HG02759 (cell line): ENCODE results near the gene MRPS15.

Source experiments
- ATAC-seq: cut with Tn5 transposase; IDR thresholded peaks from one replicate; pipeline ENCODE4 v1.9.1; 2021; ENCODE audit warnings: mild to moderate bottlenecking, moderate library complexity; ENCODE audit not compliant: unreplicated experiment

Gene MRPS15

DNA sequence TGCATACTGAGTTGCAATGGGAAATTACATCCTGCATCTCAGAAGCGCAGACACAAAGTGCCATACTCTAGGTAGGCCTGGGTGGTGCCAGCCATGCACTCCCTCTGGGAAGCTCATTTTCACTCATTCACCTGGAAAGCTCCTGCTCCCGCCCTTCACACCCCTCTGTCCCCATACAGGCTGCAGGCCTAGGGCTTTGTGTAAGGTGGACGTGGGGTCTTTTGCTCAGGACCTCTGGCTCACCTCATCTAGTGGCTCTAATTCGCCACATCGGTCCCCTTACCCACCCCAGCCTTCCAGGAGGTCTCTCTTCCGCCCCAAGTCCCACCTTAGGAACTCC is 751 bp downstream of the MRPS15 start:
- no peak for ATAC-seq

DNA sequence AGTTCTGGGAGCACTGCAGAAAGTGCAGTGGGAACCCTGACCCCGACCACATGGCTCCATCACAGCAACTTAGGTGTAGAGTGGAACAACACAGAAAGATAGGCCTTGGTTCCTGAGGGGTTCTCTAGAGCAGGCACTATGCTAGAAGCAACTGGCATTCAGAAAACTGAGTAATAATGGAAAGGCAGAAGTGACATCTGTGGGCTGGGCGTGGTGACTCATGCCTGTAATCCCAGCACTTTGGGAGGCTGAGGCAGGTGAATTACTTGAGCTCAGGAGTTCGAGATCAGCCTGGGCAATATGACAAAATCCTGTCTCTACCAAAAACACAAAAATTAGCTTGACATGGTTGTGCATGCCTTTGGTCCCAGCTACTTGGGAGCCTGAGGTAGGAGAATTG is 5.3 kb downstream of the MRPS15 start:
- ATAC-seq: no peak

DNA sequence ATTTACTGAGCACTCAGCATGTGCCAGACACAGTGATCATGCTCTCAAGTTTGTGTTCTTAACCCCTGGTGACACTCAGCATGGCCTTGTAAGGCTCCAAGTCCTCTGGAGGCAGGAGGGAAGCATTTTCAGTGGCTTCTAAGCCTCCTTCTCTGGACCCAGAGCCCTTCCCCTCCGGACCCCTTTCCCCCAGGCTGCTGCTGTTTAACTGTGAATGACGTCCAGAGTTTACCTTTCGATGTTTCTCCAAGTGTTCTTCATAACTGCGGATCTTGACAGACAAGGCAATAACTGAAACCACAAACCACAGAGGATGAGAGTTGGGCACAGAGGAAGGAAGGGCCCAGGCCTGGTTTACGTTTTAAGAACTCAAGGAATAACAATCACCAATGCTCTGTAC is 6.5 kb downstream of the MRPS15 start:
- no peak for ATAC-seq

DNA sequence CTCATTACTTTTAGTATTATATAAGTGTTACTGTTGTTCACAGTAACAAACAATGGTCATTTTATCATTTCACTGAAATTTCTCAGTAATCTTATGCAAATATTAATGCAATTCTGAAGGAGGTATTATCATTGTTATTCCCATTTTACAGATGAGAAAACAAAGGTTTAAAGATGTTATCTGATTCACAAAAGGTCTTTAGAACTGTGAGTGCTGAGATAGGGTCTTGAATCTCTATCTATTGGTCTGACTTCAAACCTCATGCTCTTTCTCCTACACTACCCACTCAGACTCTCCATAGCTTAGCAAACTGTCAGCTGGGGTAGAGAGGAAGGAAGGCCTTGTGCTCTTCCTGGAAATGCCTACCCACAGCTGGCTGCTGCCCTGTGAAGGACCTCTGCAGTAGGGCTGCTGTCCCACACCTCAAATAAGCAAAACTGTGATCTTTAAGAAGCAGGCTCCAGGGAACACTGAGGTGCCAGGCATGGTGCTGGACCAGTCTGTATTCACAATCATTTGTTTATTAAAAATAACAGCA is 7.7 kb downstream of the MRPS15 start:
- ATAC-seq: no peak

DNA sequence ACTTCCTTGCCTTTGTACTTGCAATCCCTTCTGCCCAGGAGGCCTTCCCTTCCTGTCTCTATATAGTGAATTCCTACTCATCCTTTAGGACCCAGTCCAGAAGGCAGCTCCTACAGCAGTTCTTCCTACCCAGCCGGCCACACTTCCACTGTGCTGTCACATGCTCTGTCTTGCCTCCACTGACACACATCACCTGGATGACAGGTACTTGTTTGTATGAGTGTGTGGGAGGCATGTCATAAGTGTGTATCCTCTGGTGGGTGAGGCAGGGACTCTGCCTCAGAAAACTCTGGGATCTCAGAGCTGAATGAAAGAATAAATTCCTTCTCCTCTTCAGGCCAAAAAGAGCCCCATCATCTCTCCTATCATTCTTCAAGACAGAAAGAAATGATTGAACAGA is 8.8 kb downstream of the MRPS15 start:
- ATAC-seq: no peak

DNA sequence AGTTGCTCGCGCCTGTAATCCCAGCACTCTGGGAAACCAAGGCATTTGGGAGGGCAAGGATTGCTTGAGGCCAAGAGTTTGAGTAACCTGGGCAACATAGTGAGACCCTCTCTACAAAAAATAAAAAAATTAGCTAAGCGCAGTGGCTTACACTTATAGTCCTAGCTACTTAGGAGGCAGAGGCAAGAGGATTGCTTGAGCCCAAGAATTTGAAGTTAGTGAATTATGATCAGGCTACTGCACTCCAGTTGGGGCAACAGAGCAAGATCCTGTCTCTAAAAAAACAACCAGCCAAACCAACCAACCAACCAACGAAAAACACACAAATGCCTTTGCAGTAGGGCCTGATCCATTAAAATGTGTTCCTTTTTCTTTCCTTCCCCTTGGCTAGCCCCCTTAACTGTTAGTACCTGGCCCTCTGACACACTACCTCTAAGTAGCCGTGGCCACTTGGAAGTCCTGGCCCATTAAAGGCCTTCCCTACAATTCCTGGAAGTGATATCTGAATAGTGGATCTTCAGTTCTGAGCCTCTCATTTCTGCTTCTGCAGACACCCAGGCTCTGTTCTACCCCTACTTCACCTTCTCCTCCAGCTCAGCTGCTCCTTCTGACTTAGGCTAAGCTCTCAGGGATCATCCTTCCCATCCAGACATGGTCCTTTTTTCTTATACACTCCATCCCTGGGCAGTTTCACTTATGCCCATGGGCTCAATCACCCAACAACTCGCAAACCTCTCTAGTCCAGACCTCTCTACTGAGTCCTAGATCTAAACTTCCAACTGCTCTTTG is 10.4 kb downstream of the MRPS15 start:
- ATAC-seq: no peak

DNA sequence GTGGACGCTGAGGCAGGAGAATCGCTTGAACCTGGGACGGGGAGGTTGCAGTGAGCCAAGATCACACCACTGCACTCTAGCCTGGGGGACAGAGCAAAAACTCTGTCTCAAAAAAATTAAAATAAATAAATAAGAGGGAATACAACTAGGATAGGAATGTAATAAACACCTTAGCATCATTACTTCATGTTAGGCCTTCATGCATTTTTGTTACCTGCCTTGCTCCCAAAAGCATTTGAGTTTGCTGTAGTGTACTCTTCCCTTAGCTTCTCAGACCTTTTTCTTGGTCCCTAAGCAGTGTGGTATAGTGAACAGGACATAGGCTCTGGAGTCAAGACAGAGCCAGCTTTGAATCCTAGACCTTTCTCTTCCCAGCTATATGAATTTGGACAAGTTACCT is 11.1 kb downstream of the MRPS15 start:
- no peak for ATAC-seq

DNA sequence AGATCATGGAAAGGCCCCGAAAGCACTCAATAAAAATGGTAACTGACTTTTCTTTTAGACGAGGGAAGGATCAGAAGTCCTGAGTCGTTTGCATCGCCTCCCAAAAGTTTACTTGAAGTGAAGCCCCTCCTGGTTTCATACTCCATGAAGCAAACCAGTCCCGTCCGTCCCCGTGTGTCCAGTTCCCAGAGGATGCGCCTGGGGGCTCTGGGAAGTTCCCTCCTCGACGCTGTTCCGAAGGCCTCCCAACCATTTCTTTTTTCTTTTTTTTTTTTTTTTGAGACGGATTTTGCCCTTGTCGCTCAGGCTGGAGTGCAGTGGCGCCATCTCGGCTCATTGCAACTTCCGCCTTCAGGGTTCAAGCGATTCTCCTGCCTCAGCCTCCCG is 13.3 kb downstream of the MRPS15 start:
- ATAC-seq: no peak

DNA sequence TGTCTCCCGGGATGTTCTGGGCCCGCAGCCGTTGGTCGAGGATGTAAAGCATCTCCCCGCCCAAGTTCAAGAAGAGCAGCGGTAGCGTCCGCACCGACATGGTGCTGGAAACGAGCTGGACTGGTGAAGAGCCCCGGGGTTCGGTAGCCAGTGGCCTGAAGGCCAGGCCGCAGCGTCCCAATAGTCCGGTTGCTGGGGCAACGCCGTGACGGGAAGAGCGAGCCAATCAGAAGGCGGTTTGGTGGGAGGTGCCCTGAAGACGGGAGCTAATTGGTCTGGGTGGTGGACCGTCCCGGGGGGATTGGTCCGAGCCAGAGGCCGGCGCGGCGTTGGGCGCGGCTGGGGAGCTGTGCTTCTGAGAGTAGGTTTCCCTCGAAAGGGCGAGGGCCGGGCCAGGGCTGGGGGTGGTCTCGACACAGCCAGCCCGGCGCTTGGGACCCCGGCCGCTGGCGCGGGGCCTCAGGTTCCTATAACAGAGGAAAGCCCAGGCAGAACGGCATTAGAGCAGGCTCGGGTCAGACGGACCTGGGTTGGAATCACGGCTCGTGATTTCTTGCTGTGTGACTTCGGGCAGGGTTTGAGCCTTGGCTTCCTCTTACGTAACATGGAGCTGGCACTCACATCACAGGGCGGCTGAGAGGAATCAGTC is 13.8 kb downstream of the MRPS15 start, which contains the start of gene OSCP1:
TSS of gene OSCP1 (minus strand) at position 182 of the 649 bp plus-strand sequence. CDS start at position 100, 82 bp downstream.
- peak; percentile 99 for ATAC-seq

DNA sequence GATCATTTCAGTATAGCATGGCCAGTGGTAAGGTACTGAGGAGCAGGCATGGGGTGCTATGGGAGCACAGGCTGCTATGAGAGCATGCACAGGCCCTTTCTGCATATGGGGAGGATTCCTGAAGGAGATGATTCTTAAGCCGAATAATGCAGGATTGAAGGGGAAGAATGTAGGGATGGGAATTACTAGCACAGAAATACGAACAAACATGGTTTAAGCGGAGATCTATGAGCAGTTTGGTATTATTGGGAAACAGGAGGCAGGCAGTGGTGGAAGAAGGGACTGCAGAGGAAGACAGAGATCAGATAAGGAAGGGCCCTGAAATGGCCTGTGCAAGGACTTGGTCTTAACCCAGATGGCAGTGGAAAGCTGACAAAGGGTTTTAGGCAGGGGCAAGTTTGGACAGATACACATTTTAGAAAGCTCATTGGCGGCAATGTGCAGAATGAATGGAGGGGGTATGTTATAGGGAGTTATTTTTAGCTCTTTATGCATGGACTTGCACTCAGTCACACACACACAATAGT is 15.6 kb downstream of the MRPS15 start:
- no peak for ATAC-seq

DNA sequence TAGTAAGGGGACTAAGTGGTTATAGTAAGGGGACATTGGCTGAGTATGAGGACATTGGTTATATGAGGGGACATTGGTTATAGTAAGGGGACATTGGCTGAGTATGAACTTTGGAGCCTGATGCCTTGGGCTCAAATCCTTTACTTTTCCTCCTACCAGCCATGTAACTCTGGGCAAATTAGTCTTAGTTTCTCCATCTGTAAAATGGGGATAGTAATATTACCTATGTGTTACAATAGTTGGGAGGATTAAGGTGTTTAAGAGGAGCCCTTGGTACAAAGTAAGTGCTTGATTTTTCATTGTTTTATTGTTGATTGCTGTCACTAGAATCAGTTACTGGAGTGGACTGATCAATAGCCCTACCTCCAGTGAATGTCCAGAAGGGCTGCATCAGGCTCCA is 16.7 kb downstream of the MRPS15 start:
- ATAC-seq: no peak

DNA sequence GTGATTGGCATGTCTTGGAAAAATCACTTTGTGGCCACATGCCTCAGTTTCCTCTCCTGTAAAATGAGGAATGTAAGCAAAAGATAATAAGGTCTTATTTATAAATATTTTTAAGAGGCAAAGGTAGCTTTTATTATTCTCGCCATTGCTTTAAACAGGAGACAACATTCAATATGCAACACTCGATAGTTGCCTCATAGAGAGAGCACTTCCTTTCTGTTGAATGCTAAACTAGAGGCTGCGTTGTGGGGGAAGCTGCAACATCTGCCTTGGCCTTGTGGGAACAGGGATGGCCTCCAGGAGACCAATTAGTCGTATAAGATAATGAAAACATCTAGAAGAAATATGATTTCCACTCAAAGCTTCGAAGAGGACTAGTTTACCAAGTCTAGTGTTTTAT is 17.4 kb downstream of the MRPS15 start:
- ATAC-seq: no peak

DNA sequence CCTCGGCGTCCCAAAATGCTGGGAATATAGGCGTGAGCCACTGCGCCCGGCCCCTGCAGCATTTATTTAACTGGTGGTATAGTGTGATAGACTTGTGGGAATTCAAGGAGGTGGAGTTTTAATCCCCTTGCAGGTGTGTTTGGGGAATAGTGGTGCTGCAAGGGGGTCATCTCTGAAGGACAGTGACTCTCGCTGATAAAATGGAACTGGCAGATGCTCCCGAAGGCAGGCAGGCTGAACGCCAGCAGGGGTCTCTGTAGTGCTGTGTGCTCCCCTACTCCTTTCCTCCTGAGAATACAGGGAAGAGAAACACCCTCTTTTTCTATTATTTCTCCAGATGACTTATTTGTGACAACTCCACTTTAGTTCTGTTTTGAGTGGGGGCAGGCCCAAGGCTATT is 17.9 kb downstream of the MRPS15 start:
- ATAC-seq: no peak

DNA sequence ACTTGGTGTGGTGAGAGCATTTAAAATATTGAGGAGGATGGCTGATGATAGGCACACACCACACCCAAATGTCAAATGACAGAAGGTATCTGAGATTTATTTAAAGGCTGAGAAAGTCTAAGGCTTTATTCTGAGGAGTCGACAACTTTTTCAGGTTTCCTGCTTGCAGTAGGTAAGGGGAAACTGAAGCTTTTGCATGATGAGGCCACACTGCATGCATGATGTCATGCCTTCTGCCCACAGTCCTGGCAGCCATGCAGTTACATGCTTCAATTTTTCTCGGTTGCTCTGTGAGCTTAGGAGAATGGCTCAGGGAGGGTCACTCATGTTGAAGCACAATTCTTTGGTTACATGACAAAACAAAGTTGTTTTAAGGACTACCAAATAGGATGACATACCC is 20.9 kb downstream of the MRPS15 start:
- ATAC-seq: no peak

DNA sequence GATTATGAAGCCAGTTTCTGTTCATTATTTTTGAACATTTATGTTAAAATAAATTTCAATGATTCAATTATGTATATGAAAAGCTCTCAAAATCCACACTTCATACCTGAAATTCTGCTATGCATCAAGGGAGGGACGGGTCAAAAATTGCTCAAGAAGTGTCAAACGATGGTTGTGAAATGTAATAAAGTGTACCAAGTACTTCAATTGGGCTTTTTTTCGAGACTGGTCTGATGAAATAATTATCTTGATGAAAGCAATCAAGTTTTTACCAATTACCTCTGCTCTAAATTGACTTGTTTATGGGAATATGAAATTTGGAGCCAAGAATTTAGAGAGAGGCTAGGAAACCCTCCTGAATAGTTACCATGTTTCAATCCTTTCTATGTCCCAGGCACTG is 21.8 kb downstream of the MRPS15 start:
- no peak for ATAC-seq

DNA sequence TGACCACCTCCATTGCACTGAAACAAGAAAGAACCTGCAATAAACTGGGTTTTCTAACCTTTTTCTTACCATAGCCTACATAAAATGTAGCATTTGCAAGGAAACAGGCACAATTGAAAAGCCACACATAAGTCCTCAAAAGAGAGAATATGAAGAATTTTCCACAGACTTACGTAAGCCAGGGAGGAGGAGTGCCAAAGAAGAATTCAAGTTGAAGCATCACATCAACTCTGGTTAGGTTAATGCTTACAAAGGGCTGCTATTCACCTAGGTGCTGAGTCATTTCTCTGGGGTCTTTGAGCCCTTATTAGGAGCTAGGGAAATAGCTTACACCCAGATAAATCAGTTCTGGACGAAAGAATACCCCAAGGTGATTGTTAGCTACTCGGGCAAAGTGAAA is 23.5 kb downstream of the MRPS15 start:
- ATAC-seq: no peak

DNA sequence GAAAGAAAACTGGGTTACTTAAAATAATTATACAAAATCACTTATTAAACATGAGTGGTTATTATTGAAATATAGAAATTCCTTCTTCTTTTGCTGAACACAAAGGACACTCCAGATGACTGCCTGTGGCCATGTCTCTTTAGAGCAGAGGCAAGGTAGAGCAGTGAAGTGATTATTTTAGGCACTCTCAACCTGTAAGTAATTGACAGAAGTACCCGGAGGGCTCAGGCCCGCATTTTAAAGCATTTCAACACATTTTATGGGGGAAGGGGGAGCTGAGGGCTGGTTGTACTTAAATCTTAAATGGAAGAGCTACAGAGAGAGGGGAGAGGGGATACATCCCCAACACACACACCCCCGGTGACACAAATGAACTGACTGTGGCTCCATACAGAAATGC is 24.1 kb downstream of the MRPS15 start:
- no peak for ATAC-seq

DNA sequence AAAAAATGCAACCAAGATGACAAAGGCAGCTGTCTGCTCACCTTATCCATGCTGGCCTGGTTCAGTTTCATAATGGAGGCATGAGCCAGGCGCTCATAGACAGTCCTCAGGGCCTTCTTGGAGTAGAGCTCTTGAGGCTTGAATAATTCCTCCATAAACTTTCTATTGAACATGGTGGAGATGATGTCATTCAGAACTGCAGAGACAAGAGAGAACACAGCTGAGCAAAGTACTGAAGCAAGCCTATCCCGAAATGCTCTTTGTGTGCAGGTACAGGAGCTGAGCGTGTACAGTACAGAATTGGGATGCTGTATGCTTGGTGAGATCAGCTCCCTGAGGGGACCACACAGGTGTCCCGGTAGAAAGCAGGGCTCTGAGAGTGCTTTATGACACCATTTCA is 25.5 kb downstream of the MRPS15 start:
- no peak for ATAC-seq

DNA sequence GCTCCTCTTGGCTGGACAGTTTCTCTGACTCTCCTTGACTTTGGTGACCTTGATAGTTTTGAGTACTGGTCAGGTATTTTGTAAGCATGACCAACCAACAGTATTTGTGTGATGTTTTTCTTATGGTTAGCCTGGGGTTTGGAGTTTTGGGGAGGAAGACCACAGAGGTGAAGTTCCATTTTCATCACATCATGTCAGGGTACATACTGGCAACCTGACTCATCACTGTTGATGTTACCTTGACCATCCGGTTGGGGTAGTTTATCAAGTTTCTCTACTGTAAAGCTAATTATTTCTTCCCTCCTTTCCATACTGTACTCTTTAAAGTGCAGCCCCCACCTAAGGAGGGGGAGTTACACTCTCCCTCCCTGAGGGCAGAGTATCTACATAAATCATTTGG is 27.4 kb downstream of the MRPS15 start:
- no peak for ATAC-seq

DNA sequence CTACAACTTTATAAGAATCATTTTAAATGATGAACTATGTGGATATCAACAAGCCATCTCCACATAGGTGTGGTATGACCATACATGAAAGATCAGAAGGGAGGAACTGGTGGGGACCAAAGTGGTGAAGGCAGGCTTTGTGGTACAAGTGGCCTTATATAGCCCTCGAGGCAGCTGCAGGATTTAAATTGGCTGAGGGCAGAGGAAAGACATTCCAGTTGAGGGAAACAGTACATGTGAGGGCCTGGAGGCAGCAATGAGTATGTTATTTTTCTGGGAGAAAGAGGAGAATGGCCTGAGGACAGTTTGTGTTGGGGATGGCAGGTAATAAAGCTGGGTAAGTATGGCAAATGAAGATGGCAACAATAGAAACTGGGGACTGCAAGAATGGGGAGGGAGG is 31.1 kb downstream of the MRPS15 start:
- no peak for ATAC-seq

DNA sequence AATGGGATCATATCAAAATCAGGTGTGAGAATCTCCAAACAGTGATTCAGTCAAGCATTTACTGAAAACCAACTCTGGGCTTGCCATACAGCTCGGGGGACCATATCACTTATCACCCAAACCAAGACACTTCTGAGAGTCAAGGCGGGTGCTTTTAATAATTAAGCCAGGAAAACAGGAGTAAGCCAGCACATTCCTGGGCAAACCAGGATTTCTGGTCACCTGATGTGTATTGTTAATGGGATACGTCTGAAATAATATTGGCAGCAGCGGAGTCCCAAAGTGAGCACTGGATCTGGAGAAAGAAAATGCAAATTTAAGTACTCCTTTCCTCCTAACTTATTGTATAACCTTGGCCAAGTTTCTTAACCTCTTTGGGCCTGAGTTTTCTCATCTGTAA is 31.6 kb downstream of the MRPS15 start:
- no peak for ATAC-seq

DNA sequence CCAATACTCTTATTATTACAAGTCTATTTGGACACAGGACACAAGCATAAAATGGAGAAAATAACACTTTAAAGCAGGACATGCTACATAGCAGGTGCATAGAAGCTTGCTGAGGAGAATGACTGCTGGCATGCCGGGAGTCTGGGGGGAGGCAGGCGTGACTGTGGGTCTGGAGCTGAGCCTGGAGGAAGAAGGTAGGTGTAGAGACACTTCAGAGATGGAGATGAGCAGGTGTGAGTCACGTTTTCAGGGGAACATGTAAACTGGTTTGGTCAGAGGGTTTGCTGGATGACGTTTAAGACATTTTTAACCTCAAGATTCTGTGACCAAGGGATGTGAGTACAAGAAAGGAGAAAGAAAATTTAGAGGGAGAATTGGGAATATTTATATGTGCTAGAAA is 38.4 kb downstream of the MRPS15 start:
- no peak for ATAC-seq
